ENCODE results near the gene XPR1.

- TF ChIP-seq CTCF (IDR thresholded peaks at IDR 0.05) (no peak), POLR2A (IDR thresholded peaks at IDR 0.05) (no peak)
Measured at GRCh38 chr1:180862305-180862704, 230.5 kb downstream of the XPR1 start.
